Measurements from ENCODE around the gene PRKCA. TPM values are rescaled to one million over a fixed set of nuclear protein-coding genes. Genes with fewer than 3 reads are reported as not detected.

PRKCA gene
- total RNA-seq, 1 experiment from 2014 or later = 29.6 TPM

DNA sequence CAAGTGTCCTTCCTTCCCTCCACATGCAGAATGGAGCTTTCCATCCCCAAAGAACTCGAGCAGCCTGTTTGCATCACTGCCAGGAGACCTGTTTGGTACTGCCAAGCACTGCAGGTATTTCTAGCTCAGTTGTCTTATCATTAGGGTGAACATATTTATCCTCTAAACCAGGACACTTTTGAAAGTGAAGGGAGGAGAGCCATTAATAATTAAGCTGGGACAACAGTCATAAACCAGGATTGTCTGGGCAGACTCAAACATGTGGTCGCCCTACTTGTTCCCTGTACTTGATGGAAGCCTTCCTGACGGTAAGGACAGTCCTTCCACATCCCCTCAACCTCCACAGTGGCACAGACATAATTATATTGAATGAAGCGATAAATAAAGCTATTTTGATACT, 67.4 kb downstream of the PRKCA start:
- POLR2A ChIA-PET = interaction anchor here (0.6 to 0.7 kb wide), 2 partner anchors 54 to 113 kb away, joined by 3 to 4 read pairs; no protein-coding TSS in a partner anchor
- peak; percentile 62 to 64 for DNase-seq
- Histone ChIP-seq H3K36me3 (ENCODE audit: control insufficient read depth, insufficient read depth, low read length) (no peaks in the 10 kb centered on the region; the same call in 1 of the 2 replicates), H3K4me1 (peaks cover 54% of the 10 kb centered on the region), H3K9me3 (no peaks in the 10 kb centered on the region), H3K4me3 (ENCODE audit: low read depth, low read length) (no peak overlapping the region), H3K27me3 (replicated peaks; ENCODE audit: control insufficient read depth, insufficient read depth, low read length) (no peaks in the 10 kb centered on the region)
- Mint-ChIP-seq H3K4me1 (ENCODE audit: low read depth, unreplicated experiment) (peaks cover 35% of the 10 kb centered on the region), H3K4me3 (ENCODE audit: unreplicated experiment) (no peak overlapping the region), H3K27me3 (ENCODE audit: insufficient read depth, unreplicated experiment) (no peaks in the 10 kb centered on the region), H3K9me3 (ENCODE audit: unreplicated experiment) (no peaks in the 10 kb centered on the region), H3K36me3 (ENCODE audit: insufficient read depth, unreplicated experiment) (peaks cover 5% of the 10 kb centered on the region), H3K27ac (ENCODE audit: unreplicated experiment) (no peak overlapping the region)
- no TSS peak for BruUV-seq (replicated peaks)
- intact Hi-C loops (cut with micrococcal nuclease; ENCODE audit: unreplicated experiment) = loop anchor here (5.0 kb wide), 1 partner anchor 47 kb away; no protein-coding TSS in a partner anchor
- CTCF ChIA-PET = interaction anchor here (0.7 to 1.1 kb wide), 2 partner anchors 46 to 195 kb away, joined by 4 to 5 read pairs; no protein-coding TSS in a partner anchor
- no peak for TF ChIP-seq CTCF (IDR thresholded peaks at IDR 0.05; ENCODE audit: insufficient read depth in 1 of 2, low read depth in 1 of 2, low read length in 1 of 2, severe bottlenecking in 1 of 2, unreplicated experiment in 1 of 2)

- no peak for TF ChIP-seq CTCF (IDR thresholded peaks at IDR 0.05; ENCODE audit: insufficient read depth in 1 of 2, low read depth in 1 of 2, low read length in 1 of 2, severe bottlenecking in 1 of 2, unreplicated experiment in 1 of 2)
- H3K9me3 ChIP-seq = no peaks in the 10 kb centered on the region
- no peaks in the 10 kb centered on the region for H3K27me3 ChIP-seq (replicated peaks; ENCODE audit: control insufficient read depth, insufficient read depth, low read length)
- Mint-ChIP-seq H3K27ac (ENCODE audit: unreplicated experiment) (no peak overlapping the region), H3K9me3 (ENCODE audit: unreplicated experiment) (no peaks in the 10 kb centered on the region), H3K36me3 (ENCODE audit: insufficient read depth, unreplicated experiment) (peaks cover 5% of the 10 kb centered on the region), H3K4me1 (ENCODE audit: low read depth, unreplicated experiment) (peaks cover 32% of the 10 kb centered on the region), H3K27me3 (ENCODE audit: insufficient read depth, unreplicated experiment) (no peaks in the 10 kb centered on the region), H3K4me3 (ENCODE audit: unreplicated experiment) (no peak overlapping the region)
- BruUV-seq (replicated peaks) = no TSS peak
- POLR2A ChIA-PET = no interaction called here
- H3K4me1 ChIP-seq = peaks cover 49% of the 10 kb centered on the region
- intact Hi-C loops (cut with micrococcal nuclease; ENCODE audit: unreplicated experiment) = loop anchor here (5.0 kb wide), 1 partner anchor 46 kb away; no protein-coding TSS in a partner anchor
- no peak for DNase-seq
- no peaks in the 10 kb centered on the region; the same call in 1 of the 2 replicates for H3K36me3 ChIP-seq (ENCODE audit: control insufficient read depth, insufficient read depth, low read length)
- no peak overlapping the region for H3K4me3 ChIP-seq (ENCODE audit: low read depth, low read length)
- CTCF ChIA-PET = no interaction called here
Measured at GRCh38 chr17:66371561-66371960, 69.1 kb downstream of the PRKCA start.

- Histone ChIP-seq H3K36me3 (ENCODE audit: control insufficient read depth, insufficient read depth, low read length) (no peaks in the 10 kb centered on the region; the same call in 1 of the 2 replicates), H3K4me1 (peaks cover 43% of the 10 kb centered on the region), H3K9me3 (no peaks in the 10 kb centered on the region), H3K4me3 (ENCODE audit: low read depth, low read length) (no peak overlapping the region), H3K27me3 (replicated peaks; ENCODE audit: control insufficient read depth, insufficient read depth, low read length) (no peaks in the 10 kb centered on the region)
- CTCF ChIA-PET = no interaction called here
- no peaks in the 10 kb centered on the region for H3K9me3 Mint-ChIP-seq (ENCODE audit: unreplicated experiment)
- no peak for TF ChIP-seq CTCF (IDR thresholded peaks at IDR 0.05; ENCODE audit: insufficient read depth in 1 of 2, low read depth in 1 of 2, low read length in 1 of 2, severe bottlenecking in 1 of 2, unreplicated experiment in 1 of 2)
- no peak for DNase-seq
- H3K27me3 Mint-ChIP-seq (ENCODE audit: insufficient read depth, unreplicated experiment) = no peaks in the 10 kb centered on the region
- no TSS peak for BruUV-seq (replicated peaks)
- H3K27ac Mint-ChIP-seq (ENCODE audit: unreplicated experiment) = no peak overlapping the region
- H3K4me1 Mint-ChIP-seq (ENCODE audit: low read depth, unreplicated experiment) = peaks cover 27% of the 10 kb centered on the region
- POLR2A ChIA-PET = no interaction called here
- intact Hi-C loops (cut with micrococcal nuclease; ENCODE audit: unreplicated experiment) = loop anchor here (5.0 kb wide), 1 partner anchor 45 kb away; no protein-coding TSS in a partner anchor
- H3K4me3 Mint-ChIP-seq (ENCODE audit: unreplicated experiment) = no peak overlapping the region
- peaks cover 5% of the 10 kb centered on the region for H3K36me3 Mint-ChIP-seq (ENCODE audit: insufficient read depth, unreplicated experiment)
Measured at GRCh38 chr17:66372182-66372581, 69.8 kb downstream of the PRKCA start.

Measured in Caco-2 (cell line).